ENCODE data around the gene ARHGEF40.

ARHGEF40 gene

DNA sequence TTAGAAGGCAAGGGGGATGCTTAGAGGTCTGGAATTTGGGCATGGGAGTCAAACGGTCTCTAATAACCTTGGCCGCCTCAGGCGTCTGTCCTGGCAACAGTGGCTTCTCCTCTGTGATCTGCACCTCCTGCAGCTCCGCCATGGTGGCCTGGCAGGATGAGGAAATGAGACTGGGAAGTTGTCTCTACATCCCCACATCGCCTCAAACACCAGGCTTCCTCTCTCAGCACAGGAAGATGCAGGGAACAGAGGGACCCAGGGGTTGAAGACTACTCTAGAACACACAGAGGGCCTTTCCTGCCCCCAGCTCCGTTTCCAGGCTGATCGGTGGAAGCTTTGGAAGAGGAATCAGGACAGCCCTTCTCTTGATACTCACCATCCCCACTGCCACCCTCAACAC, 46.9 kb upstream of the ARHGEF40 start:
- no peaks in the 10 kb centered on the region for H3K9me3 ChIP-seq (ENCODE audit: insufficient read depth, low read length)
- no peaks in the 10 kb centered on the region for H3K27me3 ChIP-seq (ENCODE audit: low read length)
- H3K4me3 ChIP-seq (ENCODE audit: insufficient read depth, low read length, poor library complexity, severe bottlenecking): no peak overlapping the region

DNA sequence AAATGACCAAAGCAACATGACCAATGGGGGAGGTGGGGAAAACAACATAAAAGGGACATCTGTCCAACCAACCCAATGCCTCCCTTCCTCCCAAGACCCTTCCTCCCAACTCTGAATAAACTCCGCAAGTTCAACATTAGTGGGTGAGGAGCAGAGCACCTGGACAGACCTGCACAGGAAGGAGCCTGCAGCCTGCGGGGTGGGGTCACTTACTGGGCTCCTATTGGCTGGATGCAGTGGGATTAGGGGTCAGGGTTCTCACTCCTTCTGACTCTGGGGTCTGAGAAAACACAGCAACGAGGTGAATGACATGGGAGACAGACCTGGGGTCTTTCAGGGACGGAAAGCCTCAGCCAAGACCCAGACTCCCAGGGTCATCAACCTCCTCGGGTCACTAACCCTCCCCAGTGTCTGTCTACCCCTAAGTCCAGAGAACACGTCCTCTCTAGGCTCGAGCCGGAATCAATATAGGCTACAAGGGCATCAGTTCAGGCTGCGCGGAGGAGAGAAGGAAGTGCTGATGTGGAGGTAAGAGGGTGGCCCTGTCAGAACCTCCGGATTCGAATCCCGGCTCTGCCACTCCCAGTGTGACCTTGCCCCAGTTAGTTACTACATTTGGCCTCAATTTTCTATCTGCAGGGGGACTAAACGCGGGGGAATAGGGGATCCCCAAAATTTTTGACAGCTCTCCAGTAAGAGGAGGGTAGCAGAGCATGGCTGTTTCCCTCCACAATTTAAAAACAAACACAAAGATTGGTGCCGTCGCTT, 46.1 kb upstream of the ARHGEF40 start:
- Histone ChIP-seq H3K36me3 (ENCODE audit: low read length) (no peaks in the 10 kb centered on the region), H3K4me2 (ENCODE audit: low read depth, low read length, poor library complexity, severe bottlenecking) (no peak overlapping the region), H3K79me2 (ENCODE audit: insufficient read depth, low read length) (no peaks in the 10 kb centered on the region), H3K27me3 (ENCODE audit: low read length) (no peaks in the 10 kb centered on the region), H3K9me2 (replicated peaks; ENCODE audit: insufficient read depth, low read length) (no peaks in the 10 kb centered on the region), H3K9ac (ENCODE audit: low read length) (no peak overlapping the region), H4K20me1 (ENCODE audit: low read depth, low read length) (no peaks in the 10 kb centered on the region), H3K4me3 (ENCODE audit: insufficient read depth, low read length, poor library complexity, severe bottlenecking) (no peak overlapping the region), H2AFZ (ENCODE audit: low read depth, low read length, severe bottlenecking) (no peak overlapping the region), H3F3A (ENCODE audit: insufficient read depth) (no peaks in the 10 kb centered on the region), H3K9me3 (ENCODE audit: insufficient read depth, low read length) (no peaks in the 10 kb centered on the region), H3K27ac (ENCODE audit: low read depth, low read length) (no peak overlapping the region)
- TF ChIP-seq, protein P1, sequence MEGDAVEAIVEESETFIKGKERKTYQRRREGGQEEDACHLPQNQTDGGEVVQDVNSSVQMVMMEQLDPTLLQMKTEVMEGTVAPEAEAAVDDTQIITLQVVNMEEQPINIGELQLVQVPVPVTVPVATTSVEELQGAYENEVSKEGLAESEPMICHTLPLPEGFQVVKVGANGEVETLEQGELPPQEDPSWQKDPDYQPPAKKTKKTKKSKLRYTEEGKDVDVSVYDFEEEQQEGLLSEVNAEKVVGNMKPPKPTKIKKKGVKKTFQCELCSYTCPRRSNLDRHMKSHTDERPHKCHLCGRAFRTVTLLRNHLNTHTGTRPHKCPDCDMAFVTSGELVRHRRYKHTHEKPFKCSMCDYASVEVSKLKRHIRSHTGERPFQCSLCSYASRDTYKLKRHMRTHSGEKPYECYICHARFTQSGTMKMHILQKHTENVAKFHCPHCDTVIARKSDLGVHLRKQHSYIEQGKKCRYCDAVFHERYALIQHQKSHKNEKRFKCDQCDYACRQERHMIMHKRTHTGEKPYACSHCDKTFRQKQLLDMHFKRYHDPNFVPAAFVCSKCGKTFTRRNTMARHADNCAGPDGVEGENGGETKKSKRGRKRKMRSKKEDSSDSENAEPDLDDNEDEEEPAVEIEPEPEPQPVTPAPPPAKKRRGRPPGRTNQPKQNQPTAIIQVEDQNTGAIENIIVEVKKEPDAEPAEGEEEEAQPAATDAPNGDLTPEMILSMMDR (IDR thresholded peaks at IDR 0.05; ENCODE audit: insufficient read depth, low read length, poor library complexity, severe bottlenecking): no peak
- no peak for TF ChIP-seq EZH2phosphoT487 (conservative IDR thresholded peaks at IDR 0.05; ENCODE audit: low read length)

More for the DNA sequence above, 46.9 kb upstream of the ARHGEF40 start:
- TF ChIP-seq, protein P1 (IDR thresholded peaks at IDR 0.05; ENCODE audit: insufficient read depth, low read length, poor library complexity, severe bottlenecking): no peak
- TF ChIP-seq EZH2phosphoT487 (conservative IDR thresholded peaks at IDR 0.05; ENCODE audit: low read length): no peak
- H3K79me2 ChIP-seq (ENCODE audit: insufficient read depth, low read length): no peaks in the 10 kb centered on the region
- no peak overlapping the region for H2AFZ ChIP-seq (ENCODE audit: low read depth, low read length, severe bottlenecking)
- no peak overlapping the region for H3K27ac ChIP-seq (ENCODE audit: low read depth, low read length)
- H3K36me3 ChIP-seq (ENCODE audit: low read length): no peaks in the 10 kb centered on the region
- no peak overlapping the region for H3K9ac ChIP-seq (ENCODE audit: low read length)
- no peaks in the 10 kb centered on the region for H4K20me1 ChIP-seq (ENCODE audit: low read depth, low read length)
- no peak overlapping the region for H3K4me2 ChIP-seq (ENCODE audit: low read depth, low read length, poor library complexity, severe bottlenecking)
- no peaks in the 10 kb centered on the region for H3K9me2 ChIP-seq (replicated peaks; ENCODE audit: insufficient read depth, low read length)
- H3F3A ChIP-seq (ENCODE audit: insufficient read depth): no peaks in the 10 kb centered on the region

DNA sequence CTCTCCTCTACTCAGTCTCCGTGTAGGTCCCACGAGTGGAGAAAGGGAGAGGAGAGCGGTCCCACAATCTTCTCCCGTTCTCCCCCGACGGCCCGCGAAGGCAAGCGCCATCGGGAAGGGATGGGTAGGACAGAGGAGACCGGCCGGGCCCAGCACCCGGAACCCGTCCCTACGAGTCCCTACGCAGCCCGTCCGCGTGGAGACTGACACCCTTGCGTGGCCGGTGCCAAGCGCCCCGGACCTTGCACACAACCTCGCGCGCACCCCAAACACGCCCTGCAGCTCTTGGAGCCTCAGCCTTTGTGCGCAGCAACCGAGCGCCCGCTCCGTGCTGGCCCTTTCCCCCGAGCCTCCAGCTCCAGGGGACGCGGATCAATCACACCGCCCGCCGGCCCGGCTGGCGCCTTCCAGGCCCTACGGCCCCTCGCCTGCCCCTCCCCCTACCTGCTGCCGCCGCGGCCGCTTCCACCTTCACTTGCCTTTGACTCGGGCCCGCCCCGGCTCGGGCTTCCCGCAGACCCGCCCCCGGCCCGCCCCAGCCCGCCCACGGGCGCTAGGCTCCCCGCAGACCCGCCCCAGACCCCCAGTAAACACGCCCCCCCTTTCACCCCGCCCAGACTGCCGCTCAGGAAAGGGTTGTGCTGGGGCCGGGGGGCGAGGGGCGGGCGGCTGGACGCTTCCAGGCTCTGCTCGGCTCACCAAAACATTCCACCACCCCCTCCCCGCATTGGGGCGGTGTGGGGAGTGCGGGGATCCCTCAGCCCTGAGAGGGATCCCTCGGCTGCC, 45.3 kb upstream of the ARHGEF40 start, which contains the start of gene NDRG2:
Gene NDRG2 (minus strand): TSS at position 477 of the 786 bp plus-strand sequence. CDS start 1,746 bp downstream, outside the sequence.
- H2AFZ ChIP-seq (ENCODE audit: low read depth, low read length, severe bottlenecking): no peak within 1 kb of the TSS
- H3K27ac ChIP-seq (ENCODE audit: low read depth, low read length): no peak within 1 kb of the TSS
- TF ChIP-seq, protein P1 (IDR thresholded peaks at IDR 0.05; ENCODE audit: insufficient read depth, low read length, poor library complexity, severe bottlenecking): no peak
- TF ChIP-seq EZH2phosphoT487 (conservative IDR thresholded peaks at IDR 0.05; ENCODE audit: low read length): no peak

More for the DNA sequence above, 45.3 kb upstream of the ARHGEF40 start, which contains the start of gene NDRG2:
- H3K27me3 ChIP-seq (ENCODE audit: low read length): no peaks in the 10 kb centered on the region
- H4K20me1 ChIP-seq (ENCODE audit: low read depth, low read length): no peaks in the 10 kb centered on the region
- no peaks in the 10 kb centered on the region for H3K9me3 ChIP-seq (ENCODE audit: insufficient read depth, low read length)
- no peaks in the 10 kb centered on the region for H3K36me3 ChIP-seq (ENCODE audit: low read length)
- H3K9ac ChIP-seq (ENCODE audit: low read length): no peak within 1 kb of the TSS
- no peaks in the 10 kb centered on the region for H3F3A ChIP-seq (ENCODE audit: insufficient read depth)
- no peak within 1 kb of the TSS for H3K4me2 ChIP-seq (ENCODE audit: low read depth, low read length, poor library complexity, severe bottlenecking)
- H3K9me2 ChIP-seq (replicated peaks; ENCODE audit: insufficient read depth, low read length): no peaks in the 10 kb centered on the region
- no peaks in the 10 kb centered on the region for H3K79me2 ChIP-seq (ENCODE audit: insufficient read depth, low read length)
- no peak within 1 kb of the TSS for H3K4me3 ChIP-seq (ENCODE audit: insufficient read depth, low read length, poor library complexity, severe bottlenecking)
